Measurements from ENCODE around the gene TAAR8.

The TAAR8 gene

DNA sequence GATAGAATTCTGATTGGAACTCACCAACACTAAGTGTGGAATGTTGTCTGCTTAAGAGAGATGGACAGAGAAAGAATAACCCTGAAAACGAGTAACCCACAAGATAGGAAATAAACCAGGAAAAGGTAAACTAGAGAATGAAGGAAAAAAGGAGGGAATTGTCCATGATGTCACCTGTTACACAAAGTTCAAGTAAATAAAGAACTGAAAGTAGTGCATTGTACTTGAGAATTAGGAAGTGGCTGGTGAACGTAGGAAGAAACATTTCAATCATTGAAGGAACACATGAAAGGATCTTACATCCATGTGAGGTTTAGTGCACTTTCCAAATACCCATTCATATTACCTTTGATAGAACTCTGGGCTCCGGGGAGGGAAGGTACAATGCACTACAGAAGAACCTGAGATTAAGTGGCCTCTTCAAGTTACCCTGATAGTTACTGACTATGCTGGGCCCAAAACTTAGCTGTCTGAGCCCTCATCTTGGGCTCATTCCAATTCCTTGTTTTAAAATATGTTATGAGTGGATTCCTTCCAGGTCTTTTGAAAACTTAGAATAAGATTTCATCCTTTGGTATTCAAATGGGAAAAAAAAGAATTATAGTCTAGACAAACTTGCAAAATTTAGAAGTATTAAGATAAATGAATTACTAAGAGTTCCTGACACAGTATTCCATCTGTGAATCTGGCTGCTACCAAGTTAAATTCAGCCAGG lies 38.5 kb upstream of the TAAR8 start:
- H3K9ac ChIP-seq (ENCODE audit: low read length), result peak overlapping the region; percentile 65; the same call in 1 of the 2 replicates
- no peaks in the 10 kb centered on the region for H3K9me2 ChIP-seq (replicated peaks; ENCODE audit: insufficient read depth, low read length)
- H3K27ac ChIP-seq (ENCODE audit: low read length), result peak overlapping the region; percentile 74
- DNase-seq, result peak; percentile 39
- no peaks in the 10 kb centered on the region for H3K27me3 ChIP-seq (replicated peaks; ENCODE audit: insufficient read depth, low read length)
- H4K20me1 ChIP-seq (ENCODE audit: insufficient read depth, low read length), result no peaks in the 10 kb centered on the region
- TF ChIP-seq, protein P1, sequence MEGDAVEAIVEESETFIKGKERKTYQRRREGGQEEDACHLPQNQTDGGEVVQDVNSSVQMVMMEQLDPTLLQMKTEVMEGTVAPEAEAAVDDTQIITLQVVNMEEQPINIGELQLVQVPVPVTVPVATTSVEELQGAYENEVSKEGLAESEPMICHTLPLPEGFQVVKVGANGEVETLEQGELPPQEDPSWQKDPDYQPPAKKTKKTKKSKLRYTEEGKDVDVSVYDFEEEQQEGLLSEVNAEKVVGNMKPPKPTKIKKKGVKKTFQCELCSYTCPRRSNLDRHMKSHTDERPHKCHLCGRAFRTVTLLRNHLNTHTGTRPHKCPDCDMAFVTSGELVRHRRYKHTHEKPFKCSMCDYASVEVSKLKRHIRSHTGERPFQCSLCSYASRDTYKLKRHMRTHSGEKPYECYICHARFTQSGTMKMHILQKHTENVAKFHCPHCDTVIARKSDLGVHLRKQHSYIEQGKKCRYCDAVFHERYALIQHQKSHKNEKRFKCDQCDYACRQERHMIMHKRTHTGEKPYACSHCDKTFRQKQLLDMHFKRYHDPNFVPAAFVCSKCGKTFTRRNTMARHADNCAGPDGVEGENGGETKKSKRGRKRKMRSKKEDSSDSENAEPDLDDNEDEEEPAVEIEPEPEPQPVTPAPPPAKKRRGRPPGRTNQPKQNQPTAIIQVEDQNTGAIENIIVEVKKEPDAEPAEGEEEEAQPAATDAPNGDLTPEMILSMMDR (IDR thresholded peaks at IDR 0.05; ENCODE audit: low read length), result no peak
- no peak for TF ChIP-seq EZH2phosphoT487 (IDR thresholded peaks at IDR 0.05; ENCODE audit: low read length)
- TF ChIP-seq EZH2 (optimal IDR thresholded peaks at IDR 0.05; ENCODE audit: low read depth, low read length), result no peak
- peak overlapping the region; percentile 92 for H2AFZ ChIP-seq (ENCODE audit: low read length)
- peaks cover 27% of the 10 kb centered on the region for H3F3A ChIP-seq (ENCODE audit: insufficient read depth, low read length)
- H3K79me2 ChIP-seq (ENCODE audit: low read length), result peaks cover 35% of the 10 kb centered on the region
- peaks cover 36% of the 10 kb centered on the region for H3K4me1 ChIP-seq (ENCODE audit: low read length)
- peak overlapping the region; percentile 90 for H3K4me3 ChIP-seq (ENCODE audit: low read length)
- peak overlapping the region; percentile 92 for H3K4me2 ChIP-seq (ENCODE audit: low read depth, low read length)
- H3K36me3 ChIP-seq (replicated peaks; ENCODE audit: insufficient read depth, low read length), result no peaks in the 10 kb centered on the region
- no peaks in the 10 kb centered on the region for H3K9me3 ChIP-seq (replicated peaks; ENCODE audit: insufficient read depth, low read length)

DNA sequence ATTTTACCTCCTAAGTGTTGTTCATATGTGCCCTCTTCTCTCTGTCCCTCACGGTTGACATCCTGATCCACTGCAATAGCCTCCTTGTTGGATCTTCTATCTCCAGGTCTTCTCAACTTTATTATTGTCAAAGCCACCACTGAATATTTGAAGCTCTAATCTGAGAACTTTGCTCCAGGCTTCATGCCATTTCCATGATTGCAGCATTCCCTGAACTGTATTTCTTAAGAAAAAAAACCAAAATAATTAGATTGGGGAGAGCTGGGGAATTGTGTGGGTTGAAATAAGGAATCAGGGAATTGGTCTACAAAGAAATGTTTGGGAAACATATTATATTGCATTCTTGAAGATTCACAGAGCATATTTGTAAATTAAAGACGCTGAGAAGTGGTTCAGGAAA lies 37.1 kb upstream of the TAAR8 start:
- H3K4me1 ChIP-seq (ENCODE audit: low read length), result peaks cover 36% of the 10 kb centered on the region
- H3K9me2 ChIP-seq (replicated peaks; ENCODE audit: insufficient read depth, low read length), result no peaks in the 10 kb centered on the region
- no peak overlapping the region for H3K27ac ChIP-seq (ENCODE audit: low read length)
- no peaks in the 10 kb centered on the region for H3K9me3 ChIP-seq (replicated peaks; ENCODE audit: insufficient read depth, low read length)
- H3K9ac ChIP-seq (ENCODE audit: low read length), result no peak overlapping the region
- H3K4me2 ChIP-seq (ENCODE audit: low read depth, low read length), result peak overlapping the region; percentile 92
- no peaks in the 10 kb centered on the region for H3K27me3 ChIP-seq (replicated peaks; ENCODE audit: insufficient read depth, low read length)
- peaks cover 27% of the 10 kb centered on the region for H3F3A ChIP-seq (ENCODE audit: insufficient read depth, low read length)
- DNase-seq, result no peak
- H4K20me1 ChIP-seq (ENCODE audit: insufficient read depth, low read length), result no peaks in the 10 kb centered on the region
- TF ChIP-seq, protein P1 (IDR thresholded peaks at IDR 0.05; ENCODE audit: low read length), result no peak
- TF ChIP-seq EZH2phosphoT487 (IDR thresholded peaks at IDR 0.05; ENCODE audit: low read length) (no peak), EZH2 (optimal IDR thresholded peaks at IDR 0.05; ENCODE audit: low read depth, low read length) (no peak)
- peak overlapping the region; percentile 41; the same call in 1 of the 2 replicates for H2AFZ ChIP-seq (ENCODE audit: low read length)
- H3K36me3 ChIP-seq (replicated peaks; ENCODE audit: insufficient read depth, low read length), result no peaks in the 10 kb centered on the region
- H3K79me2 ChIP-seq (ENCODE audit: low read length), result peaks cover 22% of the 10 kb centered on the region
- H3K4me3 ChIP-seq (ENCODE audit: low read length), result no peak overlapping the region

DNA sequence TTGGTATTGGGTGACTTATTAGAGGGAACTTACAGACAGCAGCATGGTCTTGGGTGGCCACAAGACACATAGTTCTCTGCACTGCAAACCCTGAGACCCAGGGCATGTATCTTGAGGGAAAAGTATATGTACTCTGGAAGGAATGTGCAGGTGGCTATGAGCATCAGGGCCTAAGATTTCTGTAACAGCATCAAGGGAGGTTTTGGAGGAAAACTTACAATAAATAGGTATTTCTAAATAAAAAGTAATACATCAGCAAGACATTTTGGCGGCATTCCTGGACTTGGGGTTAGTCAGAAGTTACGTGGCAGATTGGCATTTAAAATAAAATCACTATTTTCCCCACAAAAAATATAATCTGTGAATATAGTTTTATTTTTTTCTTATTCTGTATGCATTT lies 31.5 kb upstream of the TAAR8 start:
- no peak for DNase-seq
- Histone ChIP-seq H3K36me3 (replicated peaks; ENCODE audit: insufficient read depth, low read length) (no peaks in the 10 kb centered on the region), H3K9me3 (replicated peaks; ENCODE audit: insufficient read depth, low read length) (no peaks in the 10 kb centered on the region), H3K9me2 (replicated peaks; ENCODE audit: insufficient read depth, low read length) (no peaks in the 10 kb centered on the region), H3K9ac (ENCODE audit: low read length) (no peak overlapping the region), H2AFZ (ENCODE audit: low read length) (no peak overlapping the region), H3K4me2 (ENCODE audit: low read depth, low read length) (no peak overlapping the region), H3F3A (ENCODE audit: insufficient read depth, low read length) (no peaks in the 10 kb centered on the region), H3K4me3 (ENCODE audit: low read length) (no peak overlapping the region), H3K27ac (ENCODE audit: low read length) (no peak overlapping the region), H3K4me1 (ENCODE audit: low read length) (no peaks in the 10 kb centered on the region), H3K27me3 (replicated peaks; ENCODE audit: insufficient read depth, low read length) (no peaks in the 10 kb centered on the region), H3K79me2 (ENCODE audit: low read length) (no peaks in the 10 kb centered on the region), H4K20me1 (ENCODE audit: insufficient read depth, low read length) (no peaks in the 10 kb centered on the region)
- TF ChIP-seq, protein P1 (IDR thresholded peaks at IDR 0.05; ENCODE audit: low read length), result no peak
- no peak for TF ChIP-seq EZH2phosphoT487 (IDR thresholded peaks at IDR 0.05; ENCODE audit: low read length)
- no peak for TF ChIP-seq EZH2 (optimal IDR thresholded peaks at IDR 0.05; ENCODE audit: low read depth, low read length)

Measured in MM.1S (cell line).